OCI-M2 (cell line): Measurements from ENCODE around the gene SRSF1.

Experiments
- DNase-seq: peaks from one replicate; lab custom pipeline; 2025; ENCODE audit not compliant: unreplicated experiment; lab: John Stamatoyannopoulos, UW

The SRSF1 gene

DNA sequence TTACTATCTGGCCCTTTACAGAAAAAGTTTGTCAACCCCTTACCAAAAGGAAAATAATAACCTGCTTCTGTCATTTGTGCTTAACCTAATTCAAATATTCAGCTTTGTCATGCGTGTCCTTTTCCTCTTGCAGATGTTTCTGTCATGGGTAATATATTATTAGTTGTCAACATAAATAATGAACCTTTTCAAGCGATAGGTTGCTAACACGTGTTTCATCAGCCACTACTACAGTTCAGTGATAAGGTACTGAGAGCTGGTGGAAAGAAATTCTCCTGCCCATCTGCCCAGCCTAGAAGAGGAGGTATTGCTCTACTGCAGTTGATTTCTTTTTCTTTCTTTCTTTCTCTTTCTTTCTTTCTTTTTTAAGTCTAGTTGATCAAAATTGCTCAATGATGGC lies 12.0 kb upstream of the SRSF1 start:
- no peak for DNase-seq

DNA sequence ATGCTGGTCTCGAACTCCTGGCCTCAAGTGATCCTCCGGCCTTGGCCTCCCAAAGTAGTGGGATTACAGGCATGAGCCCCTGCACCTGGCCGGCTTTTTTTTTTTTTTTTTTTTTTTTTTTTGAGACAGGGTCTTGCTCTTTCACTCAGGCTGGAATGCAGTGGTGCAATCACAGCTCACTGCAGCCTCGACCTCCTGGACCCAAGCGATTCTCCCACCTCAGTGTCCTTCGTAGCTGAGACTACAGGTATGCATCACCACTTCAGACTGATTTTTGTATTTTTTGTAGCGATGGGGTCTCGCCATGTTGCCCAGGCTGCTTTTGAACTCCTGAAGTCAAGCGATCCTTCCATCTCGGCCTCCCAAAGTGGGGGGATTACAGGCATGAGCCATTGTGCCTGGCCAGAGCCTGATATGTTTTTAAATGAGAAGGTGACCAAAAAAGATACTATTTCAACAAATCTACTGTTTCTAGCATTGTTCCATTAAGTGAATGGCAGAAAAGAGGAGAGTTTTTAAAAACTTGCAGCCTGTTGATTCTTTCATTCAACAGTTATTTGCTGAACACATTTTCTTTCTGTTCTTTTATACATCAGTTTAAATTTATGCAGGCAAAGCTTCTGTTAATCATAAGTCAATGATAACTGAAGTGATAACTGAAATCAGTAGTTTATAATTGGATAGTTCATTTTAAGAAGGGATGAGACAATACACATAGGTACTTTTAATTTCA lies 3.2 kb upstream of the SRSF1 start:
- no peak for DNase-seq

DNA sequence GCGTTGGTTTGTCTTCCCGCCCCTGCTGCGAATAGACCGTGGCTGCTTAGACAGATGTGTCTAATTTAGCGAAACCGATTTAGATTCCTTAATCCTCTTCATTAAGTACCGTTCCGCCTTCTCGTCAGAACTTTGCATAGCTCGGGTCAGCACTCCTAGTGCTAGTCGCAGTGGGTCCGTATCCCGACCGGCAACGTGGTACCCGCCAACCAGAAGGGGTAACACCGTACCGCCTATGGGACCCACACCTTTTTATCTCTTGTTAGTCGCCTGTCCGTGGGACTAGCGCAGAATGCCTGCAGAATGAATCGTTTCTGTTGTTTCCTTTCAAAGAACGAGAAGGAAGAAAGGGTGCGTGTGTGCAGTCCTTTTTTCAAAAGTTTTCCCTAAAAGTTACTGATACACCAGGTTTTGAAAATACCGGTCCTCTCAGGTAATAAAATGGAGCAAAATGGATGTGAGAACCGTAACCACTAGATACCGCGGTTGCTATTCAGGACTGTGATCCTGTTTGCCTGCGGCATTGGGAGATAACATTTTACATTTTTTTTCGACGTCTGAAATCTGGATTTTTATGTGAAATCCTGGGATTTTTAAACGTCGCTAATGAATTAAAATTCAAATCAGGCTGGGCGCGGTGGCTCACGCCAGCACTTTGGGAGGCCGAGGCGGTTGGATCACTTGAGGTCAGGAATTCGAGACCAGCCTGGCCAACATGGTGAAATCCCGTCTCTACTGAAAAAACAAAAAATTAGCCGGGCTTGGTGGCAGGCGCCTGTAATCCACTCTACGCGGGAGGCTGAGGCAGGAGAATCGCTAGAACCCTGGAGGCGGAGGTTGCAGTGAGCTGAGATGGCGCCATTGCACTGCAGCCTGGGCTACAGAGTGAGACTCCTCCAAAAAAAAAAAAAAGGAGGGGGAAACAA lies 998 bp upstream of the SRSF1 start:
- DNase-seq = no peak

DNA sequence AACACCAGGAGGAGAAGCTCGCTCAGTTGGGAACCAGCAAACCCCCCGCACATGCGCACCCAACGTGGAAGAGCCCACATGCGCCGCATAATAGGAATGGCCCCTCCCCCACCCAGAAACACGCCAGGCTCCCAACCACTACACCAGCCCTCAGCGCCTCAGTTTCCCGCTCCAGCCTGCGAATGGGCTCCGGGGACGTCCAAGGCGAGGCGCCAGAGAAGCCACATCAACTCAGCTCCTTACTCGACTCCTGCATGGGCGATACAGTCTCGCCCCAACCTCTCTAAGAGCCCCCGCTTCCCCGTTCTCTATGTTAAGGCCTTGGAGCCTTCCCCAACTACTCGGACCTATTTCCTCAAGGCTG lies 504 bp downstream of the SRSF1 start:
- no peak for DNase-seq

DNA sequence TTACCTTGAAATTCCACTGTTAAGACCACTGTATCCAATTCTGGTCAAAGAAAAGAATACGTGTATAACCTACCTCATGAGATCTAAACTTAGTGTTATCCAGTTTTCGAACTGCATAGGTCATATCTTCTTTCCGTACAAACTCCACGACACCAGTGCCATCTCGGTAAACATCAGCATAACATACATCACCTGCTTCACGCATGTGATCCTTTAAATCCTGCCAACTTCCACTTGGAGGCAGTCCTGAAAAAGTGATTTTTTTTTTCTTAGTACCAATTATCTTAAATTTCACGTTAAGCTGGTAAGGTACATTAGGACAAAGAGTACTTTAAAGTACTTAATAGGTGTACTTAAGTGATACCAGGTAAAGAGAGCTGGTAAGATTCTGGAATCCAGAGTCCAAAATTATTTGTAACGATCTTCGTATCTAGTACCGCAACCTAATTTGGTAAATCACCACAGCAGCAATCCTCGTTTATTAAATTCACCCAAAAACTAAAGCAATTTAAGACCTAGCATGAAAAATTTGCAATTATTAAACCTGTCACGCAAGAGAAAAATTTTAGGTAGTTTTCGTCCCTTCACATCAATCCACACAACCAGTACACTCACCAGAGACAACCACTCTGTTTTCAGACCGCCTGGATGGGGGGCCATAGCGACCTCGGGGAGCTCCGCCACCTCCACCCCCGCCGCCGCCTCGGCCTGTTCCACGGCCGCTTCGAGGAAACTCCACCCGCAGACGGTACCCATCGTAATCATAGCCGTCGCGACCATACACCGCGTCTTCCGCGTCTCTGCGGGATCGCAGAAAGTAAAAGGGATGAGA lies 1.1 kb downstream of the SRSF1 start:
- no peak for DNase-seq

DNA sequence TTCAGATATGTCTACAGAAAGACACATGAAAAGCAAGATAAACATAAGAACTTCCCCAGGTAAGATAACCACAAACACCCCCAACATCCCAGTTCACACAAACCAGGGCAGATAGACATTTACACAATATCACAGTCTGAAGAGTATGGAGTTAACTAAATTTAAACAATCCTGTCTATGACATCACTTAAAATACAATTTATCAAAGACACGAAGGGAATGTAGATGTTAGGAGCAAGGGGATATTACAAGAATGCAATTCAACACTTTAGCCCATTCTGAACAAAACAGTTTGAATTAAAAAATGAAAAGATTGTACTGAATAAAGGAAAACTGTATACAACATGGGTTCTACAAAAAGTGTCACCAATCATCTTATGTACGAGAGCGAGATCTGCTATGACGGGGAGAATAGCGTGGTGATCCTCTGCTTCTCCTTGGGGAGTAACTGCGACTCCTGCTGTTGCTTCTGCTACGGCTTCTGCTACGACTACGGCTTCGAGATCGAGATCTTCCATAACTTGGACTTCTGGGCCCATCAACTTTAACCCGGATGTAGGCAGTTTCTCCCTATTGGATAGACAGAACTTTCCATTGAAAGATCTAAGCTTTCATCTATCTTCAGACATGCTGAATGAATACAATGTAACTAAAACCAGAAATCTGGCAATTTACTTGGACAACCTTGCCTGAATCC lies 1.9 kb downstream of the SRSF1 start:
- no peak for DNase-seq

DNA sequence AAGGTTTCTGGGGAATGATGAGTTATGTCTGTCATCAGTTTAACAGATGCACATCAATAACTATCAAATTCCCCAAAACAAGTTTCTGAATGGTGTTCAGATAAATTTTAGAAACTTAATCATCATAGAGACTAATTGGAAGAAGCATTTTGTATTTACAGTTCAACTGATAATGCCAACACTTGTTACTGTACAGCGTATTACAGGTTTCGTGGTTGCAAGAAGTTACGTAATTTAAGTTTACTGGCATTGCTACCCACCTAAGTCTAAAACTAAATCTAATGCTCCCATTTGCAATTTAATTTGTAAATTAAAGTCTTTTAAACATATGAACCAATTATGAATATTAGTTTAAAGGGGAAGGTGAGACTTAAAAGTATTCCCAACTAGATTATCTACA lies 3.0 kb downstream of the SRSF1 start:
- DNase-seq = no peak

DNA sequence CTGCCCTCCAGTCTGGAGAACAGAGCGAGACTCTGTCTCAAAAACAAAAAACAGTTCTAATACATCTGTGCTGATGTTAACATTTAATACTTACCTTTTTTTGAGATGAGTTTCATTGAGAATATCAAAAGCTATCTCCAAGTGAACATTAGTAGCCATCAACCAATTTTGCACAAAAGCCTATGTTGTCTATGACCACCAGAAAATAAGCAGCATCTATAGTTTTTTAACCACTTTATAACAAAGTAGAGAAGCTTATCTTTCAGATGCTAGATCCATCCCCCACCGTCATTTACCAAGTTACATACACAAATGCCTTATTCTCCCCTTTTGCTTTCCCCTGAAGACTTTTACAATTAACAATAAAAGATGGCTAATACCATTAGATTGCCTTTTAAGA lies 4.1 kb downstream of the SRSF1 start:
- DNase-seq = no peak

DNA sequence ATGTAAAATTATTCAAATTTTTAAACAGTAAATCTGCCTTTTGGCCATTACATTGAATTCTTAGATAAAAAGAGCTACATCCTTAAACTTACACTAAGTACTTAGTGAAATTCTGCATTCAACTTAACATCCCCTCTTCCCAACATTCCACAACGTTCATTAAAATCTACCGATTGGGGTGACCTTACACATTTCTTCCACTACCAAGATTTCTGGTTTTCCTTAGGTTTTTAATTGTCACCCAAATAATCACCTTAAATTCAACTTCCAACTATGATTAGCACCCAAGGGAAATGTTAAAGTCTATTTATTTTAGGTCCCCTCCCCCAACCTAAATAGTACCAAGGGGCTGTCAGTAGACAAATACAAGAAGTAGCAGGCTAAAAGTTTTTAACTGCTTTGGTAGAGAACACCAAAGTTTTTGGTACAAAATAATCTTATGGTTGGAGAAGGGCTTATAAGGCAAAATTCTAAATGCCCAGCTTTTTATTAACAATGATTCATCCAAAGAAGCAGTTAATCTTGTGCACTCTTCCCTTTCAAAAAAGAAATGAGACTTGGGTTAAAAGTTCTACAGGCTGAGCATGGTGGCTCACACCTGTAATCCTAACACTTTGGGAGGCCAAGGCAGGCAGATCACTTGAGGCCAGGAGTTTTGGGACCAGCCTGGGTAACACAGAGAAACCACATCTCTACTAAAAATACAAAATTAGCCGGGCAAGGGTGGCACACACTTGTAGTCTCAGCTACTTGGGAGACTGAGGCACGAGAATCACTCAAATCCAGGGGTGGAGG lies 4.7 kb downstream of the SRSF1 start:
- no peak for DNase-seq

DNA sequence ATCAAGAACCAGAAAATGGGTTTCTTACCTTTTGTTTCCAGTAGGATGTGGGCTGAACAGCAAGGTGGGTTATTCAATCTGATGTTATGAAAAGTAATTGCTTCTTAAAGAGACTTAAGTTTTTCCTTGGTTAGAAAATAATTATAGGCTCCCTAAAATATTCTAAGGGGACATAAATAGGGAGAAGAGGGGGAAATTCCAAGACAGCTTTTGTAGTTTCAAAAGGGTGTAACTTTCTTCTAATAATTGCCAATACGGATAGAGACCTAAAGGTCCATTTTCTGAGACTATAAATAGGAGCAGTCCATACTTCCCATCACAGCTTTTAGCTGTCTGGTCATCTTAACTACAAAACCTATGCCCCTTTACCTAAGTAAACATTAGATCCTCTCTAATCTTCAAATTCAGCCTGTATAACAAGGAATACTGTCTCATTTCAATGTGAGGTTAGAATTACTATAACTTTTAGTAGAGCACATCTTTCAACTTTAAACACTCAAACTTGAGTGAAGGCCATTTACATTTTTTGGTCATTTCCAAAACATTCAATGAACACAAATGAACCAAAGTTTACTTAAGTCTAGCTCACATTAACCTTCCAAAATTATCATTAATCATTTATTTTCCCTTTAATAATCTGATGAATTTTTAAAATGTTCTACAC lies 5.5 kb downstream of the SRSF1 start:
- no peak for DNase-seq

DNA sequence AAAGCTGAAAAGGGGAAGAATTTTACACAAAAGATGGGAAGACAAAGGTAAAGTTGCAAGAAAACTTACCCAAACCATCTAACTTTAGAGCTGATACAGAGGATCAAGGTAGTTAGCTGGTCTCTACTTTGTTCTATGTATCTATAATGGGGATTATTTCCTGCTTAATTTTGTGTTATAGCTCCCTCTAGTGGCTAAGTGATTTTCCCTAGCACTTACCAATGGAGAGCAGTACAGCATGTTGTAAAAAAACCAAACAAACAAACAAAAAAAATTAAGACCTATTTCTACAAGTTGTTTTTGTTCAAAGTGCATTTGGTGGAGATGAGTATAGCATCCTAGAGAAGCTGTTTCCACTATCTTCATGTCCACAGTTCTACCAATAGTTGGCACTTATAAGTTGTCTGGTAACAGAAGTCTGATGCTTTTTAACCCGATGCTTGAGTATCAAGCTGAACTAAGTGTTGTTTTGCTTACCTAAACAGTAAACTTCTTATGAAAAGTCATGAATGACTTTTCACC lies 7.5 kb downstream of the SRSF1 start:
- DNase-seq = no peak

DNA sequence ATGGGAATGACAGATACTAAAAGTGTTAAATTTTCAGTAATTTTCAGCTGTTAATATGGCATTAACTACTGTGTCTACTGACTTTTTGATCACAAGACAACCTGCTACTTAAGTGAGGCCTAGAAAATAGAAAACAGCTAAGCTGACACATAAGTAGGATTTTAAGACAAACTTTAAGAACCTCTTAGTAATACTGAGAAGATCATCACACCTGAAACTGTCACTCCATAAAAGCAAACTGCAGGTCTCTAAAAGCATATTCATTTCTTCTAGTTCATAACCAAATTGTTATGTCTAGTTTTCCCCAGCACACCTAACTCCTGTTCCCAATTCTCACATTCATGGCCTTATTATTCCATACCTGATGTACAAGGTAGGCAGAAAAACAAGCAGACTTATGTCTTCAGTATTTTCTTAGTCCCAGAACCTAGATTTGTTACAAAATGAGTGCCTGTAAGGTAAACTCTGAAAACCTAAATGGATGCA lies 8.0 kb downstream of the SRSF1 start:
- no peak for DNase-seq

DNA sequence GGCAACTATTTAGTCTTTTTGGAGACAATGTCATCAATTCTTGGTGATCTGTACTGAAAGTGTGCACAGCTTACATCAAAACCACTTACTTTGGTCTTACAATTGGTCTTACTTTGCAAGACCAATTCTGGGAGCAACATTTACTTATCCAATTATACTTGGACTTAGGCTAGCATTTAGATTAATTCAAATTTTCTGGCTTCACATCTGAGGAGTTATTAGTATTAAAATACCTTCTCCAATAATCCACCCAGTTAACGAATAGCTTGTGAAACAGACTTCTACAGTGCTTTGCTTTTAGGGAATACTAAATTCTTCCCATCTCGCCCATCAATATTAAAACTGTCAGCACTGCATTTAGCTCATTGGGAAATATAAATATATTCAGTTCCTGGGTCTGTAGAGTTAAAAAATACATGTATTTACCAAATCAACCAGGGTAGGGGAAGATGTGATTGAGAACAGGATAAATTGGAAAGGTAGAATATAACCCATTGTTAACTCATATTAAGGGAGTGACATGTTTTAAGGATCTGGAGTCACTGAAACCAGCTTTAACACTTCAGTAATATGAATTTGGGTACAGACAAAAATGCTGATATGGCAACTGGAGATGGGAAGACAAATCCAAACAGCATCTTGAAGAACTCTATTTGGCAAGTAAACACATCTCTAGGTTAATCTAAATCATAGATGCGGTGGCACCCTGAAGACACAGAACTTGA lies 9.8 kb downstream of the SRSF1 start:
- DNase-seq = no peak

DNA sequence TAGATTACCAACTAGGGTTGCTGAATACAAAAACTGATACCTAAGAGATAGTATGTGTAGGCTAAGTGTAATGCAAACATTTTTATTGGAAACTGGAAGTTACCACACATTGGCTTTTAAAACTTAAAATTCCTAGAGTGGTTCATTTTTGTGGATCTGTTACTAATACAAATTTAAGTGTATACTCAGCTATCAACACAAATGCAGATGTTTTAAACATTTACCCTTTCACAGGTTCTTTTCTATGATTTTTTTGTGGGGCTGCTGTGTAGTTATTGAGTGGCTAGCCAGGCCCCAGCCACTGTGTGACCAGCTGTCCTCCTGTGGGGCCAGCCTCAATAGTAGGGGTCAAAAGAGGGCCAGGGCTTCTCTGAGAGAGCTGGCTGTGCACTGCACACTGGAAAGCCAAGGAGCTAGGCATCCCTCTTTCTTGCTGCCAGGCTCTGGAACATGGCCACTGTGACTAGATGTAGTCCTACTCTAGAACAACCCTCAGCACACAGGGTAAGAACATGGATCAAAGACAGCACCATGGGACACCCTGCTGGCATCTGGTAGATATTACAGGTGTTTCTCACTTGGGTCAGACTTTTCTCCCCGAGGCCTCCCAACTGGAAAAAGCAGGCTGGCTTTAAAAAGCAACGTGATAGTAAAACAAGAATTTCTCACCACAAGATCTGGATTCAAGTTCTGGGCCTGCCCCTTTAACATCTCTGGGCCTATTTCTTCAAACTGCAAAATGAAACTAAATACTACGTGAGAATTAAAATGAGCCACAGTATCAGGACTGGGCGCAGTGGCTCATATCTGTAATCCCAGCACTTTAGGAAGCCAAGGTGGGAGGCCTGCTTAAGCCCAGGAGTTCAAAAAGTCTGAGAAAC lies 11.7 kb downstream of the SRSF1 start:
- no peak for DNase-seq

DNA sequence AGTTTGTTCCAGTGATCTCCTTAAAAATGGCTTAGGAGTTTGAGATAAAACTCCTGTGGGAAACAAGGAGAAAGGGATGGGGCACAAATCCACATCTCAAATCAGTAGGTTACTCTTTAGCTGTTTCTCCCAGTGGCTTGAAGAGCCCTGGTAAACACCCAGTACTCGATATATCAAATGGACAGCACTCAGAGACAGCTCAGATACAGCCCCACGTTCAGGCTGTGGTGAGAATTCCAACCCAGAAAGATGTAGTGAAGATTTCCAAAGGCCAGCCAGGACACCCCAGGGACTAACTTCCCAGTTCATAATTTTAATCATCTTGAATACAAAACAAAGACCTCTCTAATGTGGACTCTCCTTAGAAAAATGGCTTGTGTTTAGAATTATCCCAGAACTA lies 12.6 kb downstream of the SRSF1 start:
- no peak for DNase-seq

DNA sequence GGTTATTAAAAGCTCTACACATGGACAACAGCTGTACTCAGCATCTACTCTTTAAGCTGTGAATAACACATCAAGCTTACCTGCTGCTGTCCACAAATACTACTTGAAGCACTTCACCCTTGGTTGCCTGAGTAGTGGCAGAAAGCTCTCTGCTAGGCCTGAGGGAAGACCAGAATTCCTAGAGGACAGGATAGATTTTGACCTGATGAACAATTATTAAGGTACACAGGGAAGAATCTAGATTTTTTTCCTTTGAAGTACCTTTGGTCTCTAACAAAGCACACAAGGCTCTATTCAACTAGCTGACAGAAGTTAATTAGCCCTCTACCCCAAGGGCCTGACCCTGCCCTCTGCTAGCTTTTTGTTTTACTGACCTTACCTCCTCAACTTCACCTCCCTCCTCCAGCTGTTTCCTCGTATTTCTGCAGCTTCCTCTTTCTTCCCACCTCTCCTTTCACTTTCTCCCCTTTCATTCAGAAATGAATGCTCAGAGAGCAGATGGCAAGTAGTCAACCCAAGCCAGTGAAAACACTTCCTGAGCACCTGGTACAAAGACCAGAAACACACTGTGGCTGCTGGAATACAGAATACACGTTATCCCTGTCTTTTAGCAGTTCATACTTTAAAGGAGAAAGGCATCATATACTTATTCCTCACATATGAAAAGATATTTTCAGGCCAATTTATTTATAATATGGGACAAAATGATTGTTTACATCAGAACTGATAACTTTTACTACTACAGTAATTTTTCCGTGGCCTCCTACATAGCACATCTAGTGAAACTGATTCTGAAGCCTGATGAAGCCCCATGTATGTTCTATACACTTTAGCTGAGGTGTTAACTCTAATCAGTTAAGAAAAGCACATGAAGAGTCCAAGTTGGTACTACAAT lies 13.3 kb downstream of the SRSF1 start:
- DNase-seq = no peak

DNA sequence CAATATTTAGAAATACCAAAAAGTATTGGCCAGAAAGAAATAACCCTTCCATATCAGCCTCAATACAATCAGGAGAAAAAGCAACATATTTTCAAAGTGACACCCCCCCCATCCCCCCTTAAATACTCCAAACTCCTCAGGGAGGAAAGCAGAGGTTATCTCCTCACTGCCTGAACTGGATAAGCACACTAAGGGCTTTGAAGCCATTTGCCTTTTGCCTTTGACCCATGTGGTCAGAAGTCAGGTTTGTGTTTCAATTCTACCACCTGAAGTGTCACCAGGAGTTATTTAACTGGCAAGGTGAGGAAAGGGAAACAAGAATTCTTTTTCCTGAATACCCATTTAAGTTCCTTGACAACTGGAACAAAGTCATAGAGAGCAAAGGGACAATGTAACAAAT lies 15.5 kb downstream of the SRSF1 start:
- no peak for DNase-seq
